HTR-8/SVneo (cell line): ENCODE data around the gene IDH3G.

Experiments
- DNase-seq: peaks from one replicate; pipeline ENCODE4 v3.0.0; 2011; ENCODE audit warnings: low spot score, mixed read lengths; ENCODE audit not compliant: insufficient read length
- FAIRE-seq: peaks from 2 replicates; lab custom pipeline; 2011; peaks lifted over from hg19 to GRCh38; lab: Jason Lieb, UNC

Gene IDH3G

GRCh38 chrX:153816831-153817690 lies 22.9 kb upstream of the IDH3G start:
- no peak for DNase-seq
- no peak for FAIRE-seq

- no peak for DNase-seq
- no peak for FAIRE-seq
Observed at GRCh38 chrX:153814591-153815315, 20.6 kb upstream of the IDH3G start.

DNA sequence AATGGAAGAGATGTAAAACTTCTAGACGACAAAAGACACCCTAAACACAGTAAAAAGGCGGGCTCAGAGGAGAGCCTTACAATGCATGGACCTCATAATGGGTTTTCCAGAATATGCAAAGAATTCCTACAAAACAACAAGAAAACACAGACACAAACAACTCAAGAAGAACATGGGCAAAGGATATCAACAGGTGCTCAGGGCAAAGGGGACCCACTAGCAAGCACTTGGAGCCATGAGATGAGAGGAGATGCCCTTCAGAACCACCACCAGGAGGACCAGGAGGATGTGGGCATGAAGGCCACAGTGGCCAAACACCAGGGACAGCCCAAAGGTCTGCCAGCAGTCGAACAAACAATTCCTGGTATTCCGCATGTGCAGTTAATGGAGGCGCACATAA lies 19.0 kb upstream of the IDH3G start:
- DNase-seq, result no peak
- FAIRE-seq, result no peak

DNA sequence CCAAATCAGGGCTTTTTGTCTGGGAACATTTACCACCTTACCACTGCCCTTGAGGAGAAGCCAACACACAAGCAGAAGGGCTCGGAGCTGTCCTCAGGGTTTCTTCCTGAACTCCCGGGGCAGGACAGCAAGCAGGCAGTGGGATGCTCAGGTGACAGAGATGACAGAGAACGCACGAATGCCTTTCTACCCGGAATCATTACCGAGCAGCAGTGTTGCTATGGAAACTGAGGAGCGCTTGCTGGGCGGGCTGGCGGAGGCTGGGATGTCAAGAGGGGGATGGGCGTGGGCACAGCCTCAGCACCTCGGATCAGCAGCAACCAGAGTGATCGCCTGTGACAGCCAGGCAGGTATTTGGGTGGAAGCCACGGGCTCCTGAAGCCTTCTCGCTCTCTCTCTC lies 18.0 kb upstream of the IDH3G start:
- DNase-seq (no peak), FAIRE-seq (no peak)

DNA sequence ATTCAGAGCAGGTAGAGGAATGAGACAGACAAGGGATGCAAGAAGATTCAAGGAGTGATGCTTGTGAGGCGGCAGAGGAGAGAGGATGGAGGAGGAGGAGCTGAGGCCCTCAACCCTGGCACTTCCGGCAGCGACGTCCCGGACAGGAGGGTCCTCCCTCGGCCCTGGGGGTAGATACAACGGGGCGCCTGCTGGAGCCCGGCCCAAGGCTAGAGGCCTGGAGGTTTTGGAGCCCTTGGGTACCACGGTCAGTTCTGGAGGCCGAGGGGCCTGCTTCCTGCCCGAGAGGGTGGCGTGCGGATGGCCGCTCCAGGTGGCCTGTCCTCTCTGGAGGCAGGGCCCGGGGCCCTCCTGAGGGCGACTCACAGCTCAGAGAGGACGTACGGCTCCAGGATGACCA lies 13.8 kb upstream of the IDH3G start:
- DNase-seq, result no peak
- FAIRE-seq, result no peak

- FAIRE-seq (no peak), DNase-seq (no peak)
Observed at GRCh38 chrX:153806999-153807575, 12.9 kb upstream of the IDH3G start.

- DNase-seq (no peak), FAIRE-seq (no peak)
Observed at GRCh38 chrX:153805436-153805835, 11.3 kb upstream of the IDH3G start.

DNA sequence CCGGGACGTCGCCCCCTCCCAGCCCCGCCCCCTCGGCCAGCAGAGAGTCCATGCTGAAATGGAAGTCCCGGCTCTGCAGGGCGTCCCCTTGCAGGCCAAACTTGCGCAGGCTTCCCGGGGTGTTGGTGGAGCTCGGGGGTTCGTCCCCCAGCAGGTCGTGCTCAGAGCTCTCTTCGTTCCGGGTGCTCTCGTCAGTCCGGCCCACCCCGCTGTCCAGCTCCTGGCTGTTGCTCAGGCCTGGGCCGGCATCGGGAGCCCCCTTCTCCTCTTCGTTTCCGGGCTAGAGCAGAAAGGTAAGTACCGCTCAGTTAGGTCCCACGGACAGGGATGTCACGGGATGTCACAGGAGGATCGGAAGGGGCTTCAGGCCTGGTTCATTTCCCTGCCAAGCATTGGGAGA lies 10.4 kb upstream of the IDH3G start:
- DNase-seq (no peak), FAIRE-seq (no peak)

DNA sequence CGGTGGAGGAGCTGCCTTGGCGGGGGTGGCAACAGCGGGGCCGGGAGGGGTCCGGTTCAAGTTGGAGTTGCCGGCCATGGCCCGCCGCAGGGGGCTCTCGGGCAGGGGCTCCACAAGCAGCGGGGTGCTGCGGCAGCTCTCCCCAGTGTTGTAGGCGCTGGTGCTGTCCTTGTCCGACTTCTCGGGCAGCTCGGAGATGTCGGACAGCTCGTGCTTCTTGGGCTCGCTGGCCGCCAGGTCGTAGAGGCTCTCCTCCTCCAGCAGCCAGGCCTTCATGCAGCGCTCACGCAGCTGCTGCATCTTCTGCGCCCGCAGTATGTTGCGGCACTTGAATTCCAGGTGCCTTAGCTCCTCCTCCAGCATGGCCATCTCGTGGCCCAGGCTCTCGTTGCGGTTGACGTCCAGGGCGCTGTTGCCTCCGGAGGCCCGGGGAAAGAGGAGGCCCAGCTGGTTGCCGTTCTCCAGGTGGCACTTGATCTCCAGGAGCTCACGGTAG lies 10.0 kb upstream of the IDH3G start:
- FAIRE-seq (no peak), DNase-seq (no peak)

DNA sequence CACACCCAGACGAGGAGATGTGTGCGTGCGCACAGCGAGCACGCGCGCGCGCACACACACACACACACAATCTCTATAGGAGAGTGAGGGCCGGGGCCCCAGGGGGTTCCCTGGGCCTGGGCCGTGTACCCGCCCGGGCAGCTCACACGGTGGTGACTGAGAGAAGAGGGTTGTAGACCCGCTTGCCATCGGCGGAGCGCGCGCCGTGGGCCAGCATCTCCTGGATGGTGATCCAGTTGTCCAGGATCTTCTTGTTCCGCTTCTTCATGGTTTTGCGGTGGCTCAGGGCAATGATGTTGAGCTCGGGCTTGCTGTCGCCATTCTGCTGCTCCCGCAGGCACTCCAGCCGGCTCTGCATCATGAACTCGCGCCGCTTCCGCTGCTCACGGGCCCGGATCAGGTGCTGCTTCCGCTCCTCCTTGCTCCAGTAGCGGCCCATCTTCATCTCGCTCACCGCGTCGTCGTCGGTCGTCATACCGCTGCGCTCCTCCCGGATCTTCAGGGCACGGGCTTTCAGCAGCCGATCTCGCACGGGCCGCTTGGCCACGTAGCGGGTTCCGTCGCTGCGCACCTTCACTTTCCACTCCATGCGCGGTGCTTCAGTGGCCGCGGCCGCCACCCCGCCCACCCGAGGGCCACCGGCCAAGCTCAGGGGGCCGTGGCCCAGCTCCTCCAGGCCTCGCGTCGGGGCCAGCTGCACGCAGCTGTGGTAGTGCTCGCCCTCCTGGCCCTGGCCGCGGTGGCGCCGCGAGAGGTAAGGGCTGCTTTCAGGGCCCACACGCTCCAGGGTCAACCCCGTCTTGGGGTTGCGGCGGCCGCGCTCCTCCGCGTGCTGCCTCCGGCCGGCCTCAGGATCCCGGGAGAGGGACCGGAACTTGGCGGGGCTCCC lies 9.3 kb upstream of the IDH3G start:
- FAIRE-seq (no peak), DNase-seq (no peak)

DNA sequence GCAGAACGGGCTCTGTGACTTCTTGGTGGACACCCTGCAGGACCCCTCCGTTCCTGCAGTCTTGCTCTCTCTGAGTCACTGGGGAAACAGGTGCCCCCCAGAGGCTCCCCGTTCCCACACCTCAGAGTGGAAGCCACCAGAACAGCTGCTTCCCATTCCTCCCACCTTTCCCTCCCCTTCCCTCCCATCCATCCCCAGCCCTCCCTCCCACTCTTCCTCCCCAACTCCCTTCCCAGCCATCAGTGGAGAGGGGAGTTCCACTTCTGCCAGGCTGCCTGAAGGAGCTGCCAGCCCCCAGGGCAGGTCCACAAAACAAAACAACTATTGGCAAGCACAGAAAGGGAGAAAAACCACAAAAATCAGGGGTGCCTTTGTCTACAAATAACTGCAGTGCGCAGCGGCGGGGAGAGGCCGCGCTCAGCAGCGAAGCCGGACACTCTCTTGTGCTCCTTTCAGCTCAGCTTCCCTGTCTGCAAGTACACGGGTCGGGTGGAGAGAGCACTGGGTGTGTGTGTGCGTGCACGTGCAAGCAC lies 8.4 kb upstream of the IDH3G start:
- DNase-seq (no peak), FAIRE-seq (no peak)

GRCh38 chrX:153801669-153802068 lies 7.5 kb upstream of the IDH3G start:
- no peak for FAIRE-seq
- no peak for DNase-seq

DNA sequence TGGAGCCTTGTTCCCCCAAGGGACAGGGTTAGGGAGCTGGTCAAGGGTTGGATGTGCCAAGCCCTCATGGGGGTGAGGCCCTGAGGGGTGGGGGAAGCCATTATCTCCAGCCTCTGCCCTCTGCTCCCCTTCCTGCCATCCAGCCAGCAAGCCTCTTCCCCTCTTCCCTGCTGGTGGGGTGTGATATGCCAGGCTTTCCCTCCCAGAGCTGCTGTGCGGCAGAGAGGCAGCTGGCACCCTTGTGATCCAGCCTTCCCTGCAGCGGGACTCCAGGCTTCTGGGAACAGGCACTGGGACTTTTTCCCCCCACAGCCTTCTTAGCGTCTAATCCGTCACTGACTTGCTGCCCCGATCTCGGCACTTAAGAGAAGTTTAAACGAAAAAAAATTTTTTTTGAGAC lies 6.6 kb upstream of the IDH3G start:
- FAIRE-seq (no peak), DNase-seq (no peak)

DNA sequence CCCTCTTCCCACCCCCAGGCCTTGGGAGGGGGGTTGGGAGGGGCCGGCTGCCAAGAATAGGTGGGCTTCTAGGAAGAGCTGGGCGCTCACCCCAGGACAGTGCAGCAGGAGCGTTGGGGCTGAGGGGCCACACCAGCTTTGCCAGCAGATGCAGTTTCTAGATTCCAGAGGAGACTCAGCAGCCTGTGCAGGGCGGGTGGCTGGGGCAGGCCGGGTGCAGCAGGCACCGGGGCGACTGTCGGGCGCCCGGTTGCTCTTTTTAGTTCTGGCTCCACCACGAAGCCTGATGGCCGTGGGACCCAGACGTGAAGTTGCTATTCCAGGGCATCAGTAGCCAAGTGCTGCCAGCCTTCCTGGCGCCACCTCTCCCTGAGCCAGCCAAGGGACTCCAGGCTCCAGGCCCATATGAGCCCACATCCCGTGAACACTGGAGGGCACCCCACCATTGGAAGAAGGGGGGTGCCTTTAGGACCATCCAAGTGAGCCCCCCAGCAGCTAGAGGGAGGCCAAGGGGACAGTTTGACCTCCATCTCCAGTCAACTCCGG lies 6.1 kb upstream of the IDH3G start:
- DNase-seq, result no peak
- FAIRE-seq, result no peak

GRCh38 chrX:153799326-153799725 lies 5.2 kb upstream of the IDH3G start:
- DNase-seq (no peak), FAIRE-seq (no peak)

GRCh38 chrX:153797415-153798015 lies 3.3 kb upstream of the IDH3G start:
- FAIRE-seq (no peak), DNase-seq (no peak)

- no peak for FAIRE-seq
- DNase-seq, result no peak
Observed at GRCh38 chrX:153794897-153795816, 982 bp upstream of the IDH3G start.

GRCh38 chrX:153793291-153793690 lies 884 bp downstream of the IDH3G start:
- no peak for FAIRE-seq

More at GRCh38 chrX:153793291-153793690, 884 bp downstream of the IDH3G start:
- DNase-seq, result no peak
